ENCODE measurements around the gene KIAA0513.

- no peak for TF ChIP-seq CTCF (IDR thresholded peaks at IDR 0.05)
- TF ChIP-seq POLR2A (IDR thresholded peaks at IDR 0.05) = no peak
Observed at GRCh38 chr16:85082173-85083050, 54.8 kb downstream of the KIAA0513 start.

Data from heart left ventricle (tissue), 13 donors.